HG03432 (cell line): ENCODE measurements around the gene IFNA13.
A peak's percentile ranks its signal among the peaks of the same experiment; 100 is the strongest.
"Not testable (repeated sequence)": the region's sequence is repeated elsewhere in the genome, so short reads cannot be mapped to it uniquely, and the experiment has no call there.

Experiments
- ATAC-seq: cut with Tn5 transposase; IDR thresholded peaks from one replicate; pipeline ENCODE4 v1.9.1; 2021; ENCODE audit warnings: mild to moderate bottlenecking, moderate library complexity; ENCODE audit not compliant: unreplicated experiment

Gene IFNA13

DNA sequence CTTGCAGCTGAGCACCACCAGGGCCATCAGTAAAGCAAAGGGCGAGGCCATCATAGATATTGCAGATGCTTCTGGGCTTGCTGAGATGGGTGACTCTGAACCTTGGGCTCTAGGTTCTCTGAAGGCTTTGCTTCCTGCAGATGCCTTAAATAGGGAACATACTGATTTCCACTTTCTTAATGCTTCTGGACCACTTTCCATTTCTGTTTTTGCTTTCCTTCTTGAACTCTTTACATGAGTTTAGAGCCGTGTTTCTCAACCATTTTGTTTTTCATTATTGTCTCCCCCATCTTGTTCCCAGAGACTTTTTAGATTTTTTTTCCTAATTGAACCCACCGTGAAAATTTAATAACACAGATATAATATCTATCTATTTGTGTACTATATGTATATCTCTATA, at the start of gene IFNA13:
TSS of gene IFNA13 (minus strand) at position 101 of the 400 bp plus-strand sequence. CDS start at position 54, 47 bp downstream.
- ATAC-seq: no peak

DNA sequence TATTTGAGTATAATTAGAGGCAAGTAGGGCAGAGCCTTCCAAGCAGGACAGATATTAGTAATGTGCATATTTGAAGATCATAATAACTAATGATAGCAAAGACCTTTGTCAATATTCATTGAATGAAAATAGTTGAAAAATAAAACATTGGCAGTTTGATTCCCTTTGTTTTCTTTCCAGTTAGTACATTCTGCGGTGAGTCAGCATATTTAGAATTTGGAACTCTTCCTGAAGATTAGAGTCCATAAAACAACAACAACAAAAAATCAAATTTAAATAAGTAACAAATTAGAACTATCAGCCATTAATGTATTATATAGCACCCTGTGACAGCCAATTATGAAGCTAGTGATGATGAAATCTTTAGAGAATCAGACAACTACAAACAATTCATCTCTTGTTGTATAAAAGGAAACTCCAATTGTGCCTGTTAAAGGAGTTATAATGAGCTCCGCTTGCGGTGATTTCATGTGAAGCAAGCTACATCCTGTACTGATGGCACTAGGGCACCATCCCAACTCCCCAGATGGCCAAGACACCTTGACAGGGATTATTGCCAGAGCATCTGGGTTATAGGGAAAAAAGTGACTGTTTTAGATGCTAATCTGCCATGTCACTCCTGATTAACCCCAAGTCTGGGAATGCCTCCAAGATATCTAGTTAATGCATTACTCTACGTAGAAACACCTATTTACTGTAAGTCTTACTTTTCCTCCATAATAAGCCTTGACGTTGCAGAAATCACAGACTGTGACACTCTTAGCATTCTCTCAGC, 47.8 kb upstream of the IFNA13 start:
- ATAC-seq: no peak

DNA sequence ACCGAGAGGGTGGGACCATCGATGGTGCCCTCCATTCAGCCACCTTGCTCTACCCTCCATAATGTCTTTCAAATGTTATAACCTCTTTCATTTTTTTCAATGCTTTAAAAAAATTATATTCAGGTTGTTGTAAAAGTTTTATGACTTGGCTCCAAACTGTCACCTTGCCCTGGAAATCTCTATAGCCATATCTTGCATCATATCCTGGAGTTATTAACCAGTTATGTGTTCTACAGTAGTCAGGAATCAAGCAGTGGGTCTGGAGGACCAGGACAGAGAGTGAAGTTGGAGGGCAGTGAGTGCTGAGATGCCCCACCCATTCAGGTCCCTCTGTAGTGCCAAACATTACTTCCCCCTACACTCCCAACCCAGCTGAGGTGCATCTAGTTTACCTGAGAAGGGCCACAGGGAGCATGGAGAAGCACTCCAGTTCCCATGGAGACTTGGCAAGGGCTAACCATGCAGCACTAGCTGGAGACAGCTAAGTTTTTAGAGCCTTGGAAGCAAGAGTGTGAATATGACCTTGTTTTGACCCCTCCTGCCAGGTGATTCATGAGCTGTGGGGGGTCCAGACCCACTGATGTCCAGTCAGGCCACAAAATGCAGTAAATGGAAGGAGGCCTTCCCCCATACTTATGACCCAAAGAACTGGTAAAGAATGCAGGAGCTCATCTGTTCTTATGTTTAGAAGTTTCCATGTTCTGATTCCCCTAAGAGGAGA, 46.5 kb upstream of the IFNA13 start:
- ATAC-seq: no peak

DNA sequence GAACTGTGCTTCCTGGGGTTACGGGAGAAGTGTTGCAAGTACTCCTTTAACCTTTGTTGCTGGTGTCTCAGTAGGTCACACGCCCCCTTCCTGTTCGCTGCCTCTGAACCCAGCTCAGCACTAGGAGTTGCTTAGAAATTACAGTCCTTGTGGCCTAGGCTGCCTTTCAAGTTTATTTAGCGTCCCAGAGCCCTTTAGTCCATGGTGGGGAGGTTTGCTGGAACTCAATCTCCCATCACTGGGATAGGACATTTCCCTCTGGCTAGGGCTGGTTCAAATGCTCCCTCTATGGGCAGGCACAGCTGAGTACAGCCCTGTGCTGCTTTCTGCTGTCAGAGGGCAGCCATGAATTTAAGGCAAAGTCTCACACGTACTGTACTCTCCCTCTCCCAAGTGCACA, 45.8 kb upstream of the IFNA13 start:
- peak; percentile 61 for ATAC-seq

DNA sequence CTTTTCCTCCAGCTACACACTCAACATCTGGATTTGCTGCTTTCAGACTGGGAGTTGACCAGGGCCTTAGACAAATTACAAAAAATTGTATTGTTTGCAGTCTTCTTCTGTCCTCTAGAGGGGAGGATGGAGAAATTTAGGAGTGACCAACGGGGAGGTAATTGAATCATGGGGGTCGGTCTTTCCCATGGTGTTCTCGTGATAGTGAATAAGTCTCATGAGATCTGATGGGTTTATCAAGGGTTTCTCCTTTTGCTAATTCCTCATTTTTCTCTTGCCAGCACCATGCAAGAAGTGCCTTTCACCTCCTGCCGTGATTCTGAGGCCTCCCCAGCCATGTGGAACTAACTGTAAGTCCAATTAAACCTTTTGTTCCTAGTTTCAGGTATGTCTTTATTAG, 45.3 kb upstream of the IFNA13 start:
- no peak for ATAC-seq

DNA sequence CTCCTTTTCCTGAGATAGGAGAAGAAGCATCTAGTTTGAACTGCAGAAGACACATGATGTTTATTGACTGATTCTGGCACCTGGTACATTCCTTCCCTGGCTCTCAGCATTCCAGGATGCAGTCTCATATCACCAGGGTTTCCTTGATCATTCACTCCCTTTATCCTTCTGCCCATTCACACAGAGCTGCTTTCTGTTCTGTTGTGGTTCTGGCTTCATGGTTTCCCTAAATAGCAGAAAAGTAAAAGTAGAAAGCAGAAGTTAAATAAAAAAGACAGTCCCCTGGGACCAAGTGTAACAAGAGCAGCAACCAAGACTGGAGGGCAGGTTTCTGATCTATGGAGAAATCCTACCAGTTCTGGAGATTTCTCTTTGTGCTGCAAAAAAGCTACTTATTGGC, 44.2 kb upstream of the IFNA13 start:
- peak; percentile 74 for ATAC-seq

DNA sequence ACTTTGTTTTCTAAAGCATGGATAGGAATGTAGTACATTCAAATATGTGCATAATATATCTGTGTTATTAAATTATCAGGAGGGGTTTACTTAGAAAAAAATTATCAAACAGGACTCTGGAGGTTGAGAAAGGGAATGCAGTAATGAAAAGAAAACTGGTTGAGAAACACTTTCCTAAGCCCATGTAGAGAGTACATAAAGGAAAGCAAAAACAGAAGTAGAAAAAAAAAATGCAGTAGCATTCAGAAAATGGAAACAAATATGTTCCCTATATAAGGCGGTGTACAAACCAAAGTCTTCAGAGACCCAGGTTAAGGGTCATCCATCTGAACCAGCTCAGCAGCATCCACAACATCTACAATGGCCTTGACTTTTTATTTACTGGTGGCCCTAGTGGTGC, 41.0 kb upstream of the IFNA13 start, which contains the start of gene IFNA8:
TSS of gene IFNA8 (plus strand) at position 301 of the 400 bp plus-strand sequence. CDS start at position 361, 60 bp downstream.
- ATAC-seq: no peak

DNA sequence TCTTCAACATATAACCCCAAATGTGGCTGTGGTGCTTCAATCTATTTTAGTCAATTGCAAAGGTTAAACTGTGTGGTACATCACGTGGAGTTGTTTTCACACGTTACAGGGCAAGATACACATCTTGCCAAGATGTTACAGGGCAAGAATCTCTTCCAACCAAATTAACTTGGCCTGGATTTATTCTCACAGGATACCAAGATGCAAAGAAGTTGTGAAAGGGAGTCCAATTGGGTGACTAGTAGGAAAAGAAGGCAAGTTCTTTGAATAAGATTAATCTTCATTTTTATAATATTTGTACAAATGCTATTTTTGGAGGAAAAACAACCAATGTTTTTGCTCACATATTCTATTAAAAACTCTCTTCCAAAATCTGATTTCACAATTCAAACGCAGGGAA, 36.3 kb upstream of the IFNA13 start:
- no peak for ATAC-seq

DNA sequence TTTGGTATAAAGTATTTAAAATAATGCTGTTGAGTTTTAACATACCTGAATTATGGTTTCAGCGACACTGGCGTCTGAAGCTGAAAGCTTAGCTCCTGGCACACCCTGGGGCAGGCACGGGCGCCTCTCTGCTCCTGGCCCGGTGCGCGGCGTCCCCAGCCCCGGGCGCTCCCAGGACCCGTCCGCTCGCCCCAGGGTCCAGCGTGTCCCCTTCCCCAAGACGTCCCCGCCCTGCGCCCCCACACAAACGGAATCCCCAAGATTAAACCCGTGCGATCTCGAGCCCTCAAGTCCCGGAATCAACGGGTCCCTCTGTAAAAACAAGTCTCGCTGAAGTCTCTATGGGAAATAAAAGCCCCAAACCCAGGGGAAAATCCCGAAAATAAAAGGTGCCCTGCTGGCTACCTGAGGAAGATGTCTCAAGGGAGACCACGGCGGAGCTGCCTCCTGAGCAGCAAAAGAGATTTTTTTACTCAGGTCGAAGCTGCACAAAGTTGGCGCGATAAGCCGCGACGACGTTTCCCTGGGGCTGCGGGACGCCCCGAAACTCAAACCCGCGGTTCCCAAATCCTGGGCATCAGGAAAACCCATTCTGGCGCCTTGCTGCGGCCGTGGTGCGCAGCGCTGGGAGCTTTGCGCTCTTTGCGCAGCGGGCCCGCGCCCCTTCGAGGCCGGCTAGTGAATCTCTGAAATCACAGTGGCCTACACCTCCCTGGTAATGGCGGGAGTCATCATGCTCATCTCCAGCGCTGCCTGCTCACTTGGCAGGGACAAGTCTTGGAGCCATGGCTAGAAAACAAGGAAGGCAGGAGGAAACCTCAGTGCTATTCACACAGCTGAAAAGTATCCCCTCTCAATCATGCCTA, 34.8 kb upstream of the IFNA13 start:
- ATAC-seq: peak; percentile 85

DNA sequence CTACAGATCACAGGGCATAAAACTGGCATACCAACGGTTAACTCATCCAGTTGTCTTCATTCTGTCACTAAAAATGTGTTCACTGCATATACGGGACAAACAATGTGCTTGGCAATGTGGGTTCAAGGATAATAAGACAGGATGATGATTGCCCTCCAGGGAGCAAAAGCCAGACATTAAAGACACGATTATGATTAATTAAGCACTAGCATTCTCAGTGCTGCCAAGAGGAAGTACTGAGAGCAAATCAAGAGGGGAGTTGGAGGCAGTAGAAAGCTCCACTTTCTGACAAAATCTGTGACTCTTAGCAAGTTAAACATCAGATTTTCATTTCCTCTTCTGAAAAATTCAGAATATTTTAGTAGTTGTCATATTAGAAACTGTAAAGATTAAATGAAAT, 32.1 kb upstream of the IFNA13 start:
- ATAC-seq: no peak

DNA sequence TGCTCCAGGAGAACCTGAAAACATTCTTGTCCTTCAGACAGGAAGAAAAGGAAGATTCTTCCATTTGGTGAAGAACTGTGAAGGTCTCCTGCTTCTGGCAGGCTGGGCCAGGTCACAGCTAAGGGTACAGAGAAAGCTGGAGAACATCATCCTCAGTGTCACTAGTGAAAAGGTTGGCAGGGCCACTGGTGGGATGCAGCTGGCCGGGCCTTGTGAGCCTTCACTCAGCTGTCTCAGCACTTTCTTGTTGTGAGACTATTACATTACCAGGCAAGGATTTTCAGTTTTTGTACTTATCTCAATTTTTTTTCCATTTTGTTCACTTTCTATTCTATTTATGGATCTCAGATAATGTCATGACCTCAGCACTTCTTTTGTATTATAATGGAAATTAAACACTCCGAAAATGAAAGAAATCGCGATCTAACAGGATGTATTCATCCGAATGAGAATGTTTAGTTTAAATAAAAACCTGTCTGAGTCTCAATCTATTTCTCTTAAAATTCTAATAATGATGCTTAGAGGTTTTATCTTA, 31.2 kb upstream of the IFNA13 start:
- ATAC-seq: no peak

DNA sequence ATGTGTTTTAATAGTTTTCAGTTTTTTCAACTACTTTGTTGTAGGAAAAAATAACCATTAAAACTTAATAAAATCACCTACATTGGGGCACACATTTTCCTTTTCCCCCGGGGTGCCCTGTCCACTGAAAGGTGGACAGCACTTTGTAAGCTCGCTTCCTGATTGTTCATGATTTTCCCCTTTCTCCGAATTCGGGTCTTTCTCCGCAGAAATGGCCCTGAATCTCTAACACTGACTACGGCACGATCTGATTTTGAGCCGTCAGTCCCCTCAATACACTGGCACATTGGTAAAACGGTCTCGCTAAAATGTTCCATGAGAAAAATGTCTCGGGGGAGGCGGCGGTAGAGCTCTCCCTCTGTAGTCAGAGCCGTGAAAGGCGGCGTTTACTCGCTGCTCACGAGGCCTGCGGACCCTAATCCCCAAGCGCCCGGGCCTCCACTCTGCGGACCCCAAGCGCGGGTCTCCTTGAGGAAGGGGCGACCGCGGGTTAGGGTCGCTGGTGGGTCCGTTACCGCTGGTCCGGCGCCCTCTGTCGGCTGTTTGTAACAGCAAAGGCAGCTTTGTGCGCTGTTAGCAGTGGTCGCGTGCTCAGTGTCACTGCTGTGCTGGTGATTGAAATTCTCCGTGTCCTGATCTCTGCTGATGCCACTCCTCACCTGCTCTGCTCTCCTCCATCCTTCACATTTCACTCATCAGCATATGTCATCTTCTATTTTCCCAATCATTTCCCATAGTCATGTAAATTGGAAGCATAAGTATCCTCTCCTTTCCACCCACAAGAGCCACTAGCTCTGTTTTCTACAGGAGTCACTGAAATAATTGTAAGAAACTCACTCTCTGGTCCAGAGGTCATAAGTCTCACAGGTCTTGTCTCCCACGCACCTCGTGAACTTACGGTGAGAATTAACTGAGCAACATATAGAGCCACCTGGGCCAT, 28.2 kb upstream of the IFNA13 start:
- ATAC-seq: peak; percentile 83

DNA sequence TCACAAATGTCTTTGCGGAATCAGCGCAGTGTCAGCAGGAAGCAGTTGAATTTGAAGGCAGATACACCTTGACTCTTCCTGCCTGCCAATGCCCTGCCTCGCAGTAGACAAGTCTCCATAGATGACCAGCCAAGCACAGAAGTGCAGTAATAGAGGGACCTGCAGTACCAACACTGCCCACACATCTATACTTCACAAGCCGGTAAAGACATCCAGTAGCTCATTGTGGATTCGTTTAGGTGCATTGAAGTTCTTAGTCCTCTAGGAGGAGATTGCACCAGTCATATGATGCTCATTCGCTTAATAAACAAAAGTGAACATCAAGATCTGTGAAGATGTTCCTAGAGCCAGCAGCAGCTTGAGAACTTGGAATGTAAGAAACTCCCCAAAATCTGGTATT, 24.4 kb upstream of the IFNA13 start:
- peak; percentile 71 for ATAC-seq

DNA sequence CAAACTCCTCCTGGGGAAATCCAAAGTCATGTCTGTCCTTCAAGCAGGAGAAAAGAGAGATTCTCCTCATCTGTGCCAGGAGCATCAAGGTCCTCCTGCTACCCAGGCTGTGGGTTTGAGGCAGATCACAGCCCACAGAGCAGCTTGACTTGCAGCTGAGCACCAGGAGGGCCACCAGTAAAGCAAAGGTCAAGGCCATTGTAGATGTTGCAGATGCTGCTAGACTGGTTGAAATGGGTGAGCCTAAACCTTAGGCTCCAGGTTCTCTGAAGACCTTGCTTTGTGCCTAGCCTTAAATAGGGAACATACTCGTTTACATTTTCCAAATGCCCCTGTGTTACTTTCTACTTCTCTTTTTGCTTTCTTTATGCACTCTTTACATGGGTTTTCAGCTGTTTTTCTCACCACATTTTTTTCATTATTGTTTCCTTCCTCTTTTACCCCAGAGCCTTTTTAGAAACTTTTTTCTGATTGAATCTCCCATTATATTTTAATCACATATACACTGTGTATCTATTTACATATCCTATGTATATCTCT, 17.3 kb upstream of the IFNA13 start, which contains the start of gene IFNA2:
TSS of gene IFNA2 (minus strand) at position 268 of the 540 bp plus-strand sequence. CDS start at position 199, 69 bp downstream.
- no peak for ATAC-seq

DNA sequence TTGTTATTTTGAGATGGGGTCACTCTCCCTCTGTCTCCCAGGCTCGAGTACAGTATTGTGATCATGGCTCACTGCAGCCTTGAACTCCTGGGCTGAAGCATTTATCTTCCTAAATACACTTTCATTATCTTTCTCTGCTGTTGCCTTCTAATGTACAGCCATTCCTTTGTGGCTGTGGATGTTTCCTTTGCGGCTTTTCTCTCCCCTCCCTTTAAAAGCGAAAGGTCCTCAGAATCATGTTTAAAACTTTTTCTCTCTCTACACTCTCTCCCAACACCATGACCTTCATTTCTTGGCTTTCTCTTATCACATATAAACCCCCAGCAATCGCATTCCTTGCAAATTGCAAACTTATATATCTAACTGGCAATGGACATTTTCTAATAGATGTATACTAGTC, 15.8 kb upstream of the IFNA13 start:
- no peak for ATAC-seq

DNA sequence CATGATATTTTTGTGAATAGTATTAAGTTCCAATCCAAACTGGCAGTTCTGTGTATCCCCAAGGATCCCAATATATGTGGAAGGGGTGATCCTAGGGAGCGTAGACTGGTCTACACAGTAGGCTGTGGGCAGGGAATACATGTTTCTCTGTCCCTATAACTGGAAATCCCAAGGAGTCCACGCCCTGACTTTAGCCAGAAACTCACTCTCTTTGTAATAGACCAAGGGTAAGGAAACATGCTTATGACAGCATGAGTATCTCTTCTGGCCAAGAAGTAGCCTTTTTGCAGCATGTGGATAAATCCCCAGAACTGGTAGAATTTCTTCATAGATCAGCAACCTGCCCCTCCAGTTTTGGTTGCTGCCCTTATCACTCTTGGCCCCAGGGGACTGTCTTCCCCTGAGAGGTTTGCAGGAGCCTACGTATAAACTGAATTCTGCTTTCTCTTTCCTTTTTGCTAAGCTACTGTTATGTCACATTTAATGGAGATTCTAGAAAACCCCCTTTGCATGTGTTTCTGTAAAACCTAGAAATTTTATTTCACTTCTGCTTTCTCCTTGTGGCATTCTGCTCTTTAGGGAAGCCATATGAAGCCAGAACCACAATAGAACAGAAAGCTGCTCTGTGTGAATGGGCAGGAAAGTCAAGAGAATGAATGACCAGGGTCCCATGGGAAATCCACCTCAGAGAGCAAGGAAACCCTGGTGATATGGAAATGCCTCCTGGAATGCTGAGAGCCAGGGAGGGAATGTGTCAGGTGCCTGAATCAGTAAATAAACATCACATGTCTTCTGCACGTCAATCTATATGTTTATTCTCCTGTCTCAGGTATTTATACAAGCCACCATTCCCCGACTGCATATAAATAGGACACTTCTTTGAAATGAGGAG, 13.8 kb upstream of the IFNA13 start:
- peak; percentile 98 for ATAC-seq

DNA sequence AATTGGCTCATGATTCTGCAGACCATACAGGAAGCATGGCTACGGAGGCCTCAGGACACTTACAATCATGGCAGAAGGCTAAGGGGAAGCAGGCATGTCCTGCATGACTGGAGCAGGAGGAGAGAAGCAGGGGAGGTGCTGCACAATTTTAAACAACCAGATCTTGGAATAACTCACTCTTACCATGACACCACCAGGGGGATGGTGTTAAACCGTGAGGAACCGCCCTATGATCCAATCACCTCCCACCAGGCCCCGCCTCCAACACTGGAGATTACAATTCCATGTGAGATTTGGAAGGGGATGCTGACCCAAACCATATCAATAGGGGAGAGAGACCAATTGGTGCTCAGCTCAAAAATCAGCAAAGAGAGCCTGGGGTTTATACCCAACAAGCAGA, 3.6 kb upstream of the IFNA13 start:
- not testable (repeated sequence) for ATAC-seq

DNA sequence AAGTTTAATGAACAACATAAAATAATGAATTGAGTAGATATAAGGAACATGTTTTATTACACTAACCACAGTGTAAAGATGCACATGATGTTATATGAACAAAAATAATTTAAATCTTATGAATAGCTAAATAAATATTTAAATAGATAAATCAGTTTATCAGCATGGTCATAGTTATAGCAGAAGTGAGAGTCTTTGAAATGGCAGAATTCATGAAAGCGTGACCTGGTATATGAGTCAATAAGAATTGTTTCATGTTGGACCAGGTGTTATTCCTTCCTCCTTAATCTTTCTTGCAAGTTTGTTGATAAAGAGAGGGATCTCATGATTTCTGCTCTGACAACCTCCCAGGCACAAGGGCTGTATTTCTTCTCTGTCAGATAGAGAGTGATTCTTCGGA, 688 bp downstream of the IFNA13 start:
- ATAC-seq: peak; percentile 96
